Measurements from ENCODE around the gene AP2M1.

DNA sequence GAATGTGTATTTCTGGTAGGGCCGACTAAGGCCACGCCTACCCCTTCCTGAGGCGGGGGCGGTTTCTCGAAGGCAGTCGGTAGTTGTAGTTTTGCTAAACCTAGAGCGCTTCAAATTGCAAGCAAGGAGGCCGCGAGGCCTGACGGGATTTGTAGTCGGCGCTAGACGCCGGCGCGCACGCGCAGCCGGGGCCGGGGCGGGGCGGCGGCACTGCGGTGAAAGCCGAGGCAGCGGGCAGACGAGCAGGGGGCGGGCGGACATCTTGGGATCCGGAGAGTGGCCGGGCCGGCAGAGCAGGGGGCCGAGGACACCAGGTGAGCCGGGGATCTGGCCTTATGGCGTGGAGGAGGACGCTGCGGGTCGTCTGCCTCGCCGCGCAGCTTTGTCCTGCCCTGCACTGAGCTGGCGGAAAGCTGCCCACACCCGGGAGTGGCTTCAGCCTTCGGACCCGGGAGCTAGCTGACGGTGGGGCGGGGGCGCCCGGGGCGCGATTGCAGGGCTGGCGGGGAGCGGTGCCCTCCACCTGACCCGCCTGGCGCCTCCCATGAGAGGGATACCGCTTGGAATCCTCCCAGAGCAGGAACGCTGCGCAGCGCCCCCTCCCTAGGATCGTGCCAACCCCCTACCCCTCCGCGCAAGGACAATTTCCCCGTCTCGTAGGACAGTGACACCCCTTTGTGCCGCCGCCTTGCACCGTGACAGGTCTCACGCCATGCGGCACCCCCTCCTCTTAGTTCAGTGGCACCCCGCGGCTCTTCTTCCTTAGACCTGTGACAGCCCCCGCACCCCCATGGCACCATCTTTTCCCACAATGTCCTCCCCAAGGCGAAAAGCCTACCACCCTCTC, at the start of gene AP2M1:
- TF ChIP-seq CTCF (IDR thresholded peaks at IDR 0.05) (no peak), JUNB (IDR thresholded peaks at IDR 0.05) (no peak), CEBPB (IDR thresholded peaks at IDR 0.05) (no peak), RCOR1 (IDR thresholded peaks at IDR 0.05; ENCODE audit: low read depth, low read length) (no peak)
